Measurements from ENCODE around the gene RAB27A. TPM values are rescaled to one million over a fixed set of nuclear protein-coding genes. Genes with fewer than 3 reads are reported as not detected.

Gene RAB27A
- total RNA-seq (2014; rRNA removed; shearing (Covaris generic)) (3.0 and 5.8 TPM in 2 replicates), polyA plus RNA-seq (2016; fragmentation: Nextera tagmentation; extraction: Ambion mirVana) (2.8 and 3.2 TPM in 2 replicates)
- long read RNA-seq, partial matches to known transcripts: 0 of 3 reads
- long read RNA-seq, other reads (novel, unspliced or antisense): 1 of 3 reads

- no peaks in the 10 kb centered on the region for H3F3A ChIP-seq (replicated peaks; ENCODE audit: low read depth)
- no peaks in the 10 kb centered on the region for H4K20me1 ChIP-seq (replicated peaks; ENCODE audit: insufficient read depth)
- H3K4me2 ChIP-seq: peak within 1 kb of the TSS; percentile 73
- H3K4me1 ChIP-seq (ENCODE audit: insufficient read depth): peaks cover 6% of the 10 kb centered on the region
- H3K4me1 Mint-ChIP-seq: peaks cover 6% of the 10 kb centered on the region; the same call in 1 of the 3 replicates
- TF ChIP-seq EZH2 (IDR thresholded peaks at IDR 0.05; ENCODE audit: low read depth, unreplicated experiment) (no peak), JUNB (IDR thresholded peaks at IDR 0.05; ENCODE audit: unreplicated experiment) (no peak), CREB1 (CRISPR knock-in tag; IDR thresholded peaks at IDR 0.05; ENCODE audit: low read depth) (no peak), ZNF462 (CRISPR knock-in tag; IDR thresholded peaks at IDR 0.05) (no peak), STAT1 (IDR thresholded peaks at IDR 0.05; ENCODE audit: unreplicated experiment) (no peak), ZNF331 (CRISPR knock-in tag; IDR thresholded peaks at IDR 0.05; ENCODE audit: low read depth) (no peak), POLR2AphosphoS5 (IDR thresholded peaks at IDR 0.05; ENCODE audit: low read depth) (no peak), NANOG (IDR thresholded peaks at IDR 0.05; ENCODE audit: borderline replicate concordance) (no peak), ETS1 (IDR thresholded peaks at IDR 0.05) (no peak), EZH2phosphoT487 (IDR thresholded peaks at IDR 0.05; ENCODE audit: unreplicated experiment) (no peak), CTCF (conservative IDR thresholded peaks at IDR 0.05; ENCODE audit: low read depth in 2 of 2) (no peak)
- H3K4me3 ChIP-seq: peak within 1 kb of the TSS; percentile 89
- DNase-seq (ENCODE audit: low spot score): peak; percentile 88
- peak; percentile 88 for ATAC-seq
- H3K27me3 ChIP-seq (ENCODE audit: insufficient read depth): peaks cover 11% of the 10 kb centered on the region
- H3K79me2 ChIP-seq (replicated peaks; ENCODE audit: insufficient read depth): no peaks in the 10 kb centered on the region
- no peaks in the 10 kb centered on the region for H3K9me3 Mint-ChIP-seq
- peak within 1 kb of the TSS; percentile 100 for H2AFZ ChIP-seq
- peak within 1 kb of the TSS; percentile 79 for H3K4me3 Mint-ChIP-seq
- H3K27me3 Mint-ChIP-seq (ENCODE audit: insufficient read depth, low read depth, poor library complexity): peaks cover 8% of the 10 kb centered on the region
- H3K27ac Mint-ChIP-seq: no peak within 1 kb of the TSS
- no peaks in the 10 kb centered on the region; the same call in 2 of the 3 replicates for H3K36me3 Mint-ChIP-seq (ENCODE audit: low read depth)
- no peaks in the 10 kb centered on the region for H3K9me2 ChIP-seq (ENCODE audit: insufficient read depth)
- H3K36me3 ChIP-seq (ENCODE audit: insufficient read depth): no peaks in the 10 kb centered on the region
- H3K27ac ChIP-seq (ENCODE audit: low read depth): no peak within 1 kb of the TSS
Measured at GRCh38 chr15:55289746-55290527, at the start of gene RAB27A. Gene RAB27A (minus strand): TSS chr15:55289813. CDS start chr15:55234934, 54,879 bp downstream.
